AG10803 (cell line): ENCODE results near the gene TUBG2.
"Not testable (repeated sequence)": the region's sequence is repeated elsewhere in the genome, so short reads cannot be mapped to it uniquely, and the experiment has no call there.

ENCODE experiments used
- DNase-seq: peaks from one replicate; pipeline ENCODE4 v3.0.0; 2010; ENCODE audit warnings: low read depth
- H3K4me3 ChIP-seq: 2 replicates; pipeline ENCODE4 v1.5.1; 2011; ENCODE audit warnings: mild to moderate bottlenecking, low read length, control low read depth
- CTCF ChIP-seq: conservative IDR thresholded peaks from 2 replicates; pipeline ENCODE4 v1.5.1; 2011; ENCODE audit warnings: mild to moderate bottlenecking, low read length, control low read depth, inconsistent platforms

The TUBG2 gene

GRCh38 chr17:42623271-42623670 lies 35.8 kb upstream of the TUBG2 start:
- no peak for TF ChIP-seq CTCF
- no peak overlapping the region for H3K4me3 ChIP-seq

GRCh38 chr17:42623732-42624596 lies 35.1 kb upstream of the TUBG2 start:
- H3K4me3 ChIP-seq, result no peak overlapping the region
- TF ChIP-seq CTCF, result no peak
- no peak for DNase-seq

More at GRCh38 chr17:42623271-42623670, 35.8 kb upstream of the TUBG2 start:
- no peak for DNase-seq

GRCh38 chr17:42627032-42627764 lies 31.9 kb upstream of the TUBG2 start:
- not testable (repeated sequence) for DNase-seq

GRCh38 chr17:42629411-42630009 lies 29.6 kb upstream of the TUBG2 start:
- no peak for DNase-seq
- no peak overlapping the region for H3K4me3 ChIP-seq
- no peak for TF ChIP-seq CTCF

More at GRCh38 chr17:42627032-42627764, 31.9 kb upstream of the TUBG2 start:
- H3K4me3 ChIP-seq, result not testable (repeated sequence)

GRCh38 chr17:42632949-42633444 lies 26.1 kb upstream of the TUBG2 start:
- DNase-seq, result no peak
- no peak overlapping the region for H3K4me3 ChIP-seq
- no peak for TF ChIP-seq CTCF

GRCh38 chr17:42639525-42640113 lies 19.5 kb upstream of the TUBG2 start:
- no peak for TF ChIP-seq CTCF
- DNase-seq, result no peak
- no peak overlapping the region for H3K4me3 ChIP-seq

GRCh38 chr17:42640121-42640520 lies 19.0 kb upstream of the TUBG2 start:
- H3K4me3 ChIP-seq, result no peak overlapping the region
- no peak for DNase-seq
- no peak for TF ChIP-seq CTCF
